ENCODE results near the gene MPLKIP. TPM values are rescaled to one million over a fixed set of nuclear protein-coding genes. Genes with fewer than 3 reads are reported as not detected.
A peak's percentile ranks its signal among the peaks of the same experiment; 100 is the strongest.

Gene MPLKIP
- 12.7 and 13.9 TPM in 2 replicates for total RNA-seq (2012; rRNA removed)
- 28.9 and 35.9 TPM in 2 replicates for polyA plus RNA-seq (2012; rRNA removed)
- 24.6 and 43.0 TPM in 2 replicates for polyA plus RNA-seq (2012; cell fraction: cytosol; rRNA removed)
- polyA plus RNA-seq (2012; cell fraction: nucleus; rRNA removed; ENCODE audit: low replicate concordance): 13.3 and 21.4 TPM in 2 replicates
- Bru-seq, nascent RNA: percentile 80 among the genes with signal in this experiment
- BruChase-seq, experiment 1, labeled RNA remaining after a 6-hour chase: percentile 92 among the genes with signal in this experiment
- percentile 89 among the genes with signal in this experiment for BruChase-seq, experiment 2, labeled RNA remaining after a 2-hour chase
- long read RNA-seq, full-length matches to known transcripts: 28 of 31 reads
- long read RNA-seq, partial matches to known transcripts: 1 of 31 reads
- long read RNA-seq, other reads (novel, unspliced or antisense): 2 of 31 reads

DNA sequence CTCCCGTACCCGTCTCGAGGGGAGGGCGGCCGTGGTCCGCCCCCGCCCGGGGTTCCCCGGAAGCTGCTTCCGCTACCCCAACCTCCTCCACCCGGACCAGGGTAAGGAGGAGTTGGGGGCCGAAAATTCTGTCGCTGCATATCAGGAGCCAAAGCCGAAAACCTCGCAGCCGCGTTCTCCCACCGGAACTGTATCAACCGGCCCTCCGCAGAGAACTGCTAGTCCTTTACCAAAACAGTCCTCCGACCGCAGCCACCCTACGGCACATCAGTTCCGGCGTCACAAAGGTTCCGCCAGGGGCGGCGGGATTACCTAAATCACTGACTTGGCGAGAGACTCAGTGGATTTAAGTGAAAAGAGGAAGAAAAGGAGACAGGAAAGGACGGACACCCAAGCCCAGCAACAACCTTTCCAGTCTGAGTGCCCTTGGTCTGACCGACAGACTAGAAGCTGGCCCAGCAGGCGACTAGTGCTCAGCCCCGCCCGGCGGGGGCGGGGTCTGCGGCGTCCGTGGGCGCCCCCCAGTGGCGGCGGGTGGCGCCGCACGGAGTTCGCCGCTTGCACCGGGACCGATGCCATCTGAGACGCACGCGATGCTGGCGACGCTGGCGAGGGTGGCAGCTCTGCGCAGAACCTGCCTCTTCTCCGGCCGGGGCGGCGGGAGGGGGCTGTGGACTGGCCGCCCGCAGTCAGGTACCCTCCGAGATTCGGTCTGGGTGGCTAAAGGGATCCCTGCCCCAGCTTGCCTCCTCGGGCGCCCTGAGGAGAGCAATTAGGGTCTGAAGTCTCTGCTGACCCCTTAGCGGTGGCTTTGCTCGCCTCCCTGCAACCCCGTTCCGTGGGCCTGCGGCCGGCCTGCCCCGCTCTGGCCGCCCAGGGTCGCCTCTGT lies at the start of gene MPLKIP, which contains the start of gene SUGCT:
Gene MPLKIP, minus strand, starts transcription at position 195 of the 889 bp plus-strand sequence. Its CDS starts 55 bp downstream, at position 140.
Gene SUGCT, plus strand, starts transcription at position 578 of the 889 bp plus-strand sequence.
- H3K4me3 ChIP-seq (ENCODE audit: insufficient read depth, low read depth, low read length): peak within 1 kb of the TSS; percentile 87
- no peaks in the 10 kb centered on the region; the same call in 1 of the 2 replicates for H3K9me1 ChIP-seq (ENCODE audit: insufficient read depth, low read length)
- peak within 1 kb of the TSS; percentile 99 for H3K4ac ChIP-seq (ENCODE audit: low read depth, low read length)
- no peaks in the 10 kb centered on the region; the same call in 1 of the 2 replicates for H3K36me3 ChIP-seq (ENCODE audit: control insufficient read depth, insufficient read depth, low read length)
- ATAC-seq (ENCODE audit: low read depth) (peak; percentile 94), DNase-seq (peak; percentile 87)
- H2BK15ac ChIP-seq (ENCODE audit: low read depth, low read length): peak within 1 kb of the TSS; percentile 100; the same call in 1 of the 3 replicates
- no peaks in the 10 kb centered on the region for H4K20me1 ChIP-seq (ENCODE audit: insufficient read depth, low read length)
- TF ChIP-seq SMC3 (IDR thresholded peaks at IDR 0.05; ENCODE audit: low read depth, low read length) (peak; percentile 25; the same call in 1 of the 2 replicates), MAFK (IDR thresholded peaks at IDR 0.05; ENCODE audit: low read depth, low read length) (no peak), CEBPB (IDR thresholded peaks at IDR 0.05; ENCODE audit: low read depth, low read length) (no peak), NFE2L2 (IDR thresholded peaks at IDR 0.05; ENCODE audit: low read depth, low read length) (peak; percentile 8; the same call in 1 of the 2 replicates), FOS (IDR thresholded peaks at IDR 0.05; ENCODE audit: low read depth, low read length) (no peak), MXI1 (IDR thresholded peaks at IDR 0.05; ENCODE audit: borderline replicate concordance, low read depth, low read length) (peak; percentile 40; the same call in 1 of the 2 replicates), RCOR1 (IDR thresholded peaks at IDR 0.05; ENCODE audit: insufficient replicate concordance, low read length) (no peak), CTCF (conservative IDR thresholded peaks at IDR 0.05; ENCODE audit: low read depth, low read length) (peak; percentile 97), MAZ (IDR thresholded peaks at IDR 0.05; ENCODE audit: borderline replicate concordance, low read depth, low read length) (peak; percentile 100), POLR2A (IDR thresholded peaks at IDR 0.05; ENCODE audit: low read depth, low read length) (peak; percentile 59; the same call in 1 of the 2 replicates), BHLHE40 (IDR thresholded peaks at IDR 0.05; ENCODE audit: low read depth, low read length) (peak; percentile 21; the same call in 1 of the 2 replicates), RAD21 (IDR thresholded peaks at IDR 0.05; ENCODE audit: low read length) (peak; percentile 41; the same call in 1 of the 2 replicates)
- peak within 1 kb of the TSS; percentile 100 for H3K14ac ChIP-seq (replicated peaks; ENCODE audit: low read depth, low read length)
- peak within 1 kb of the TSS; percentile 100 for H2BK20ac ChIP-seq (ENCODE audit: low read depth, low read length)
- H3K23ac ChIP-seq (ENCODE audit: low read depth, low read length): peak within 1 kb of the TSS; percentile 100
- H3K18ac ChIP-seq (ENCODE audit: low read depth, low read length): peak within 1 kb of the TSS; percentile 96
- H2BK5ac ChIP-seq (ENCODE audit: low read depth, low read length, poor library complexity, severe bottlenecking): peak within 1 kb of the TSS; percentile 94
- peaks cover 5 to 29% of the 10 kb centered on the region in 2 experiments; a peak in 3 of 4 replicates for H3K79me1 ChIP-seq (ENCODE audit: low read depth in 1 of 2, low read length in 2 of 2)
- BruUV-seq (replicated peaks): no TSS peak
- H3K4me1 ChIP-seq (ENCODE audit: control insufficient read depth, insufficient read depth, low read length): no peaks in the 10 kb centered on the region
- H2AK5ac ChIP-seq (ENCODE audit: low read depth, low read length): no peak within 1 kb of the TSS
- no peaks in the 10 kb centered on the region for H3K27me3 ChIP-seq (ENCODE audit: control insufficient read depth, insufficient read depth, low read length)
- H2BK120ac ChIP-seq (ENCODE audit: low read depth, low read length): peak within 1 kb of the TSS; percentile 100
- ChIA-PET POLR2A (ENCODE audit: unreplicated experiment) (interaction anchor here (0.5 to 0.8 kb wide), 2 partner anchors 81 to 86 kb away, joined by 3 to 5 read pairs; no protein-coding TSS in a partner anchor), CTCF (interaction anchor here (0.7 to 1.0 kb wide), 2 partner anchors 95 to 183 kb away, joined by 3 read pairs; no protein-coding TSS in a partner anchor)
- H3K4me2 ChIP-seq (ENCODE audit: low read depth, low read length): peak within 1 kb of the TSS; percentile 99
- in situ Hi-C loops (cut with MboI; ENCODE audit: low sequenced_read_pairs): no loop called here
- H4K8ac ChIP-seq (ENCODE audit: low read depth in 2 of 2, low read length in 2 of 2): peak within 1 kb of the TSS; percentile 78 to 99
- peak within 1 kb of the TSS; percentile 92 for H3K9ac ChIP-seq (ENCODE audit: low read depth, low read length)
- dilution Hi-C loops (cut with HindIII; ENCODE audit: low sequenced_read_pairs, unreplicated experiment): no loop called here
- peak within 1 kb of the TSS; percentile 98 for H4K5ac ChIP-seq (ENCODE audit: low read depth, low read length)
- peak within 1 kb of the TSS; percentile 90 for H2AK9ac ChIP-seq (replicated peaks; ENCODE audit: low read depth, low read length, poor library complexity)
- peak within 1 kb of the TSS; percentile 98 for H3K56ac ChIP-seq (ENCODE audit: extremely low read depth, insufficient read depth, low read length)
- peak within 1 kb of the TSS; percentile 87 for H3K27ac ChIP-seq (ENCODE audit: insufficient read depth, low read length)
- H3K9me3 ChIP-seq (ENCODE audit: control insufficient read depth, insufficient read depth, low read length): no peaks in the 10 kb centered on the region
- intact Hi-C loops (cut with micrococcal nuclease): loop anchor here (1.0 to 2.0 kb wide), 3 partner anchors 86 to 238 kb away; no protein-coding TSS in a partner anchor
- H4K91ac ChIP-seq (ENCODE audit: insufficient read depth, low read depth, low read length): peak within 1 kb of the TSS; percentile 99
- 0% methylated on average over 13 of the region's 75 CpGs; no CpG with 5 or more reads in 1 of the 2 experiments for WGBS, 2 experiments (ENCODE audit: extremely low coverage in 2 of 2, insufficient read length in 1 of 2)
- H2AFZ ChIP-seq (replicated peaks; ENCODE audit: low read length, poor library complexity): peak within 1 kb of the TSS; percentile 99

Measured in IMR-90 (cell line).